ENCODE results near the gene CABP4.
"Not testable (repeated sequence)": the region's sequence is repeated elsewhere in the genome, so short reads cannot be mapped to it uniquely, and the experiment has no call there.

CABP4 gene

GRCh38 chr11:67419325-67420049 lies 35.7 kb upstream of the CABP4 start:
- DNase-seq, result no peak

GRCh38 chr11:67420147-67420645 lies 35.0 kb upstream of the CABP4 start:
- DNase-seq, result no peak

- DNase-seq, result peak; percentile 85
Measured at GRCh38 chr11:67420646-67421429, 34.3 kb upstream of the CABP4 start.

DNA sequence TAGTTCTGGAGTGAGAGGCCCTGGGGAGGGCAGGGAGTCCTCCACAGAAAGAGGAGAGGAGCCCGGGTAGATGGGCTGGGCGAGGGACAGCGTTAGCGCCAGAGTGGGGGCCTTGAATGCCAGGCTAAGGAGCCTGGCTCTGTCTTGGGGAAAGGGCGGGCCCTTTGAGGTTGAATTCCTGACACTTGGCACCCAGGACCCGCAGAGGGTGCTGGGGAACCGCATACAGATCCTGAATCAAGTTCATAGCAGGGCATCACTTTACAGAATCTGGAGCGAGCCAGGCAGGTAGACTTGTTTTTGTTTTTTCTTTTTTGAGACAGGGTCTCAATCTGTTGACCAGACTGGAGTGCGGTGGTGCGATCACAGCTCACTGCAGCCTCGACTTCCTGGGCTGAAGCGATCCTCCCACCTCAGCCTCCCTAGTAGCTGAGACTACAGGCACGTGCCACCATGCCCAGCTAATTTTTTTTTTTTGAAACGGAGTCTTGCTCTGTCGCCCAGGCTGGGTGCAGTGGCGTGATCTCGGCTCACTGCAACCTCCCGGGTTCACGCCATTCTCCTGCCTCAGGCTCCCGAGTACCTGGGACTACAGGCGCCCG lies 33.6 kb upstream of the CABP4 start:
- no peak for DNase-seq

DNA sequence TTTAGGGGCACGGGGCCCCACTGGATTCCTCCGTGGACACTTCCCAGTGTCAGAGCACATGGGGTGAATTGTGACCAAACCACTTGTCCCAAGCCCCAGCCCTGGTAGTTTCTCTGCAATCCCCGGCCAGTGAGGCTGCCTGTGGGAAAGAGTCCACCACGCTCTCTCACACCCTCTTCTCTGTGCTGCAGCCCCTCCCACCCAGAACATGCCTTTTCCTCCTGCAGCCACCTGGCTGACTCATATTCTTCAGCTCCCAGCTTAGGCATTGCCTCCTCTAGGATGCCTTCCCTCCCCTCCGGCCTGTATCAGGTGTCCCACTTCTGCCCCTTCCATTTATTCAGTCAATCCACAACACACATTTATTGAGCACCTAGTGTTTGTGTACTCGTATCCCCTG lies 32.3 kb upstream of the CABP4 start:
- no peak for DNase-seq

- DNase-seq, result no peak
Measured at GRCh38 chr11:67423466-67423865, 31.7 kb upstream of the CABP4 start.

GRCh38 chr11:67423891-67424613 lies 31.1 kb upstream of the CABP4 start:
- no peak for DNase-seq

DNA sequence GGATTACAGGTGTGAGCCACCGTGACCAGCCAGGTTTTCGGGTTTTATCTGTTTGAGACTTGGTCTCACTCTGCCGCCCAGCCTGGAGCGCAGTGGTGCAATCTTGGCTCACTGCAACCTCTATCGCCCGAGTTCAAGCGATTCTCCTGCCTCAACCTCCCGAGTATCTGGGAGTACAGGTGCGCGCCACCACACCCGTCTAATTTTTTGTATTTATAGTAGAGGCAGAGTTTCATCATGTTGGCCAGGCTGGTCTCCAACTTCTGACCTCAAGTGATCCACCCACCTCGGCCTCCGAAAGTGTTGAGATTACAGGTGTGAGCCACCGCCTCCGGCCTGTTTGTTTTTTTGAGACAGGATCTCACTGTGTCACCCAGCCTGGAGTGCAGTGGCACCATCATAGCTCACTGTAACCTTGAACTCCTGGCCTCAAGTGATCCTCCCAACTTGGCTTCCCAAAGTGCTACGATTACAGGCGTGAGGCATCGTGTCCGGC lies 27.7 kb upstream of the CABP4 start:
- DNase-seq, result not testable (repeated sequence)

- peak; percentile 91 for DNase-seq
Measured at GRCh38 chr11:67428052-67429001, 26.8 kb upstream of the CABP4 start, which contains the start of gene RPS6KB2. Gene RPS6KB2 (plus strand): TSS chr11:67428494. CDS start chr11:67428546, 52 bp downstream.

GRCh38 chr11:67429038-67429668 lies 26.0 kb upstream of the CABP4 start:
- DNase-seq, result no peak

- no peak for DNase-seq
Measured at GRCh38 chr11:67429722-67430121, 25.4 kb upstream of the CABP4 start.

GRCh38 chr11:67431346-67432249 lies 23.6 kb upstream of the CABP4 start:
- DNase-seq, result no peak

- no peak for DNase-seq
Measured at GRCh38 chr11:67432655-67433349, 22.4 kb upstream of the CABP4 start.

- no peak for DNase-seq
Measured at GRCh38 chr11:67433536-67434394, 21.4 kb upstream of the CABP4 start.

- DNase-seq, result no peak
Measured at GRCh38 chr11:67434395-67434881, 20.7 kb upstream of the CABP4 start.

- DNase-seq, result no peak
Measured at GRCh38 chr11:67435031-67435726, 20.0 kb upstream of the CABP4 start.

DNA sequence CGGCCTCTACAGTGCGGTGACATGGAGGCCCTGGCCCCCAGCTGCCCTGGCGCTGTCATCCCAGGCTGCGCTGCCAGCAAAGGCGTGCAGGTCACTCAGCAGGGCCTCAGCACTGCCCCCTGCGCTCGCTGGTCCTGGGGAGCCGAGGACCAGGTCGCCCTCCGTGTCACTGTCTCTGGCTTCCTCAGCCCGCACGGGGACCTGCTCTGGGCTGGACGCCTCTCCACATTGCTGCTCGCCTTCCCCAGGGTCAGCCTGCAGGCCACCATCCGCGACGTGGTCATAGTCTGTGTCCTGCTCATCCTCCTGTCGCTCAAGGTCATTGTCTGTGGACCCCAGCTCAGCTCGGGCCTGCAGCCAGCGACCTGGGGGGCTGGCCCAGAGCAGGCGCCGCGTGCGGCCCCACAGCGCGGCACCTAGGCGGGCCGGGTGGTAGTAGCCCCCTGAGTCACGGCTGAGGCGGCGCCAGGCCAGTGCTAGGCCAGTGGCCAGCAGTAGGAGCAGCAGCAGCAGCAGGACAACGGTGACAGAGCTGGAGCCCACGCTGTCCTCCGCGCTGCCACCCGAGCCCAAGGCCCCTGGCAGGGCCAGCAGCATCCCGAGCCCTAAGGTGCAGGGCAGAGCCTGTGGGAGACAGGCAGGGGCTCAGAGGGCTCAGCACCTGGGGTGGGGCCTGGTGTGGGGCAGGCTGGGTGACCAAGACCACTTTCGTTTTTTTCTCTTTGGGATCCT lies 19.3 kb upstream of the CABP4 start:
- DNase-seq, result no peak
